ENCODE results near the gene CCSER1.

Gene CCSER1

DNA sequence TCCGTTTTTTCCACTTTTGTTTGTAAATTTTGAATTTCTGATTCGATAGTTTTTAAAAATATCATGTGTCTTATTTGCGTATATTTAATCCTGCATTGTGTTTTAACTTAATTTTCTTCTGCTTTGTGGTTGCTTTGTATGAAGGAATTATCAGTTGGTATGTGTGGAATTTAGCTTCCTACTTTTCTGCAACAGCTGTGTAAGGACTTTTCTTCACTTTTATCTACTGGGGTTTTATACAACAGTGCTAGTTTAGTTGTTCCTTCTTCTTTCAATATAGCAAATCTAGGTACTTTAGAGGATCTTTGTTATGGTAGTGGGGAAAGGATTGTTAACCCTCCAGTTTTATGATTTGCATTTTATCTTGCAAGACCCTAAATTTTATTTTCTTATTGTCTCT lies 410.3 kb downstream of the CCSER1 start:
- Histone ChIP-seq H3K9me3 (ENCODE audit: insufficient read depth, low read depth, low read length) (no peaks in the 10 kb centered on the region), H3K4me3 (ENCODE audit: low read length) (no peak overlapping the region), H3K36me3 (ENCODE audit: insufficient read depth, low read depth, low read length) (no peaks in the 10 kb centered on the region)

DNA sequence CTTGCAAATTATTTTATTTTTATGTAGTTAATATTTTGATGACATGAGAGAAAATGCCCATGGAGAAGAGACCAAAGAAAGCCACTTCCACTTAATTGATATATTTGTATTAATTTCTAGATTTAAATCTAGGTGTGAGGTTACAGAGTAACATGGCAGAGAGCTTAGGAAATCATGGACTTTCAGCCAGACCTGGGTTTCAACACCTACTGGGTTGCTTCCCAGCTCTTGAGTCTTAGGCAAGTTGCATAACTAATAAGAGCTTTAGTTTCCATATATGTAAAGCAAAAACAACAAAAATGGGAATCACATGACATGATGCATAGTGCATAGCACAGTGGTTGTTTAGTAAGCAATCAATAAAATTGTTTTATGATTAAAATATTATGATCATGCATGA lies 413.3 kb downstream of the CCSER1 start:
- Histone ChIP-seq H3K9me3 (ENCODE audit: insufficient read depth, low read depth, low read length) (no peaks in the 10 kb centered on the region), H3K4me3 (ENCODE audit: low read length) (no peak overlapping the region), H3K27ac (ENCODE audit: low read length) (no peak overlapping the region), H3K27me3 (ENCODE audit: insufficient read depth, low read length) (no peaks in the 10 kb centered on the region), H3K36me3 (ENCODE audit: insufficient read depth, low read depth, low read length) (no peaks in the 10 kb centered on the region), H3K9ac (ENCODE audit: low read depth, low read length) (no peak overlapping the region), H3K4me1 (ENCODE audit: insufficient read depth, low read length) (peaks cover 18% of the 10 kb centered on the region; the same call in 1 of the 2 replicates)

More for the DNA sequence above, 410.3 kb downstream of the CCSER1 start:
- H3K9ac ChIP-seq (ENCODE audit: low read depth, low read length): no peak overlapping the region
- H3K27ac ChIP-seq (ENCODE audit: low read length): peak overlapping the region; percentile 1
- H3K4me1 ChIP-seq (ENCODE audit: insufficient read depth, low read length): peaks cover 18% of the 10 kb centered on the region; the same call in 1 of the 2 replicates
- no peaks in the 10 kb centered on the region for H3K27me3 ChIP-seq (ENCODE audit: insufficient read depth, low read length)

DNA sequence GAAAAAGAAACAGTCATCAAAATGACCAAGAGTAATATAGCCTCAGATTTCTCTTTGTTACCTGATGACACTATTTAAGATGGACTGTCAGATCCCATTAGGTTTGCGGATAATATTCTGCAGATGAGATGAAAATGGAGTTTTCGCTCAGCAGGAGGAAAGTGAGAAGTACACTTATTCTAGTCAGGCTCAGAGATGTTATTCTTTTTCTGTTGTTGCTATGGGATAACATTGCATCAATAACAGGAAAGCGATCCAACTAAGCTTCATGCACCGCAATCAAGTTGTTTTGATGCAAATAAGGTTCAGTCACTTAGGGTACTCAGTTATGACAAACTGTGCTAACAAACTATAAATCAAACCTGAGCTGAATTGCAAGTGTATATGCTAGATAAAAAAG lies 415.0 kb downstream of the CCSER1 start:
- Histone ChIP-seq H3K4me3 (ENCODE audit: low read length) (no peak overlapping the region), H3K9me3 (ENCODE audit: insufficient read depth, low read depth, low read length) (no peaks in the 10 kb centered on the region), H3K36me3 (ENCODE audit: insufficient read depth, low read depth, low read length) (no peaks in the 10 kb centered on the region), H3K4me1 (ENCODE audit: insufficient read depth, low read length) (peaks cover 12% of the 10 kb centered on the region; the same call in 1 of the 2 replicates), H3K27me3 (ENCODE audit: insufficient read depth, low read length) (no peaks in the 10 kb centered on the region), H3K27ac (ENCODE audit: low read length) (no peak overlapping the region), H3K9ac (ENCODE audit: low read depth, low read length) (no peak overlapping the region)

DNA sequence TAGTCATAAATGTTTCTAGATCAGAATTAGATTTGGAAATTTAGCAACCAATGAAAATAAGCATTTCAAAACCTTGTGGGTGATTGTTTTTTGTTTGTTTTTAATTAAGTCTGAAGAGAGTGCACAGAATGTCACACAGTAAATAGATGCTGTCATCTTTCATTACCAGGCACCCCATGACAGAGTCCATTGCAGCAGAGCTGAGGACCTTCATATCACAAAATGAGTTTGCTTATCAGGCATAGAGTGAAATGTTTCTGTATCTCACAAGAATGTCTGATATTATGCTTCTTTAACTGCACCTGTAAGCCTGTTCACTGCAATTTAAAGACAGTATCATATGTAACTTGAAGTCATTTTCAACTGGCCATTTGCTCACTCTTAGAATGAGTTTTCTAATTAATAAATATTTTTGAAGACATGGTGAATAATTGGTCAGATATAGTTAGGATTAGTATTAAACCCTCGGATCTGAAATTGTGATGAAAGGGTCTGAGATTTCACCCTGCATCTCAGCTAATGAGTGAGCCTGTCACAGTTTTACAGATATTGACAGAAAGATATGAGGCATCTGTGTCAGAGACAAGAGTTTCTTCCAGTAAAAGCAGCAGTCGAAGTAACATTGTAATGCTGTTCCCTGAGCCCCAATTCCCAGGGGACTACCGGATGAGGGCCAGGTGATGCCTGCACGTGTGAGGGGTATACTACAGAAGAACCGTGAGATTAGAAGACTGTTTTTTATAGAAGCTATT lies 416.4 kb downstream of the CCSER1 start:
- no peak overlapping the region for H3K4me3 ChIP-seq (ENCODE audit: low read length)
- no peak overlapping the region for H3K9ac ChIP-seq (ENCODE audit: low read depth, low read length)
- H3K27ac ChIP-seq (ENCODE audit: low read length): no peak overlapping the region
- H3K4me1 ChIP-seq (ENCODE audit: insufficient read depth, low read length): peaks cover 3% of the 10 kb centered on the region; the same call in 1 of the 2 replicates
- no peaks in the 10 kb centered on the region for H3K27me3 ChIP-seq (ENCODE audit: insufficient read depth, low read length)
- H3K36me3 ChIP-seq (ENCODE audit: insufficient read depth, low read depth, low read length): no peaks in the 10 kb centered on the region
- H3K9me3 ChIP-seq (ENCODE audit: insufficient read depth, low read depth, low read length): no peaks in the 10 kb centered on the region

DNA sequence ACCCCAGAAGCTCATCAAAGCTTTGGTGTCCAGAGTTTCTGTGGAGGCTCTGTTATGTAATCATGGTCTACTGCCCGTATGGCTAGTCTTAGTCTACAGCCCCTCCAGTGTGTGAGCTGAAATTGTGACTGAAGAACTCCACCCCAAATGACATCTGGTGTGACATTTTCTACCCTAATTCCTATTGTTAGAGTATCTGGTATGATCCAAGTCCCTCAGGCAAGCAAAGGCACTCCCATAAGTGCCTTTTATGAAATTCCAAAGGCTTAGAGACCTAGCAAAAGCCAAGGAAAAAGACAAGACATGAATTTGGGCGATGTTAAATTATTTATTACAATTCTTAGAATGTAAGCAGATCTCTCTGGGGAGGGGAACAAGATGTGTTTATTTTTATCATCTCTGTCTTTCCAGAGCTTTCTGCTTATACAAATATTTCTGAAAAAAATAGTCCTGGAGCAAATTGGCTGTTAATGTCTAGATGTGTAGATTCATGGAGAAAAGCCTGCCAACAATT lies 417.4 kb downstream of the CCSER1 start:
- Histone ChIP-seq H3K27me3 (ENCODE audit: insufficient read depth, low read length) (no peaks in the 10 kb centered on the region), H3K27ac (ENCODE audit: low read length) (no peak overlapping the region), H3K9me3 (ENCODE audit: insufficient read depth, low read depth, low read length) (no peaks in the 10 kb centered on the region), H3K36me3 (ENCODE audit: insufficient read depth, low read depth, low read length) (no peaks in the 10 kb centered on the region), H3K4me3 (ENCODE audit: low read length) (no peak overlapping the region), H3K9ac (ENCODE audit: low read depth, low read length) (no peak overlapping the region), H3K4me1 (ENCODE audit: insufficient read depth, low read length) (peaks cover 3% of the 10 kb centered on the region; the same call in 1 of the 2 replicates)

DNA sequence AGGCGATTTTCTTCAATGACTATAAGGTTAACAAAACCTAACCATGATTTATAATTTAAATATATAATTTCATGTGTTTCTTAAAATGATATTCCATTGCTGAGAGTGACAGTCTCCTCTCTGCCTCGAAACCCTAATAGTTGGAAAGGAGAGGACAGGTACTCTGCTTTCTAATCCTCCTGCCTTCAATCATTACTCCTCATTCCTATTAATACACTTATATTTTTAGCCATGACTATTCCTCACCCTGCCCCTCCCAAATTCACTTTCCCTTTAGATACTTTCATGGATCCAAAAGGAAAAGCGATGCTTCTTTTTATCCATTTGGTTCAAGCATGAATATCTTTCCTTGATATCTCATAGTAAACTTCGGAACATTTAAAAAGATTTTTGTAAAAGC lies 418.2 kb downstream of the CCSER1 start:
- no peaks in the 10 kb centered on the region for H3K36me3 ChIP-seq (ENCODE audit: insufficient read depth, low read depth, low read length)
- H3K27ac ChIP-seq (ENCODE audit: low read length): no peak overlapping the region
- H3K4me1 ChIP-seq (ENCODE audit: insufficient read depth, low read length): peaks cover 3% of the 10 kb centered on the region; the same call in 1 of the 2 replicates

DNA sequence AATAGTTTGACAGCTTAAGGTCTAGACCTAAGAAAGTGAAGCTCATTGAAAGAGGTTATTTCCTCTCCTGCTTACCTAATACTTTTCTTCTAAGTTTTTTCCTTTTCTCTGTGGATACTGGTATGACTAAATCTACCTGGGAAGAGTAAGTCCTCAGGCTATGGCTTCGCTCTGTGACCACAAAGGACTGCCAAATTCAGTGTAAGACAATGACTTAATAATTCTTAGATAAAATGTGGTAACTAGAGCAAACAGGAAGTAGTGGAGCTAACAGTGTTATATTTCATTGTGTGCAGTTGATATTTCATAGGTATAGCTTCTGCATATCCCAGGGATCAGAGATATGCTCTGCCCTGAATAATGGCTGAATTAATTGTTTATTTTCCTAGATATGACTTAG lies 418.9 kb downstream of the CCSER1 start:
- Histone ChIP-seq H3K27me3 (ENCODE audit: insufficient read depth, low read length) (no peaks in the 10 kb centered on the region), H3K9ac (ENCODE audit: low read depth, low read length) (no peak overlapping the region), H3K9me3 (ENCODE audit: insufficient read depth, low read depth, low read length) (no peaks in the 10 kb centered on the region), H3K4me1 (ENCODE audit: insufficient read depth, low read length) (peaks cover 3% of the 10 kb centered on the region; the same call in 1 of the 2 replicates), H3K27ac (ENCODE audit: low read length) (no peak overlapping the region), H3K36me3 (ENCODE audit: insufficient read depth, low read depth, low read length) (no peaks in the 10 kb centered on the region), H3K4me3 (ENCODE audit: low read length) (no peak overlapping the region)

More for the DNA sequence above, 418.2 kb downstream of the CCSER1 start:
- Histone ChIP-seq H3K27me3 (ENCODE audit: insufficient read depth, low read length) (no peaks in the 10 kb centered on the region), H3K4me3 (ENCODE audit: low read length) (no peak overlapping the region), H3K9ac (ENCODE audit: low read depth, low read length) (no peak overlapping the region), H3K9me3 (ENCODE audit: insufficient read depth, low read depth, low read length) (no peaks in the 10 kb centered on the region)

DNA sequence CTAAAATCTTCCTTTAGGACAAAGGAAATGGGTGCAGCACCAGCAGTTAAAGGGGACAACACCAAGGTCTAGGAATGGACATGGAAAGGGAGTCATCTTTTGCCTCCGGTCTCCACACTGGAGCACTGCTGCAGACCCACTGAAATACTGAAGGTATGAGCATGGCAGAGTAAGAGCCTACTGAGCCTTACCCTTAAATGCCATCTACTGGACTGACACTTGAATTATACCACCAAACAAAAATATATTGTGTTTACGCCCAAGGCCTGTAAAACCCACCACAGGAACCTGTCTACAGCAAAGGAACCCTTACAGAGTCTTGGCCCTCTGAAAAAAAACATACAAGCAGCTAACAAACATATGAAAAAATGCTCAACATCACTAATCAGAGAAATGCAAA lies 443.4 kb downstream of the CCSER1 start:
- no peak overlapping the region for H3K4me3 ChIP-seq (ENCODE audit: low read length)
- H3K9ac ChIP-seq (ENCODE audit: low read depth, low read length): no peak overlapping the region
- no peaks in the 10 kb centered on the region for H3K4me1 ChIP-seq (ENCODE audit: insufficient read depth, low read length)

DNA sequence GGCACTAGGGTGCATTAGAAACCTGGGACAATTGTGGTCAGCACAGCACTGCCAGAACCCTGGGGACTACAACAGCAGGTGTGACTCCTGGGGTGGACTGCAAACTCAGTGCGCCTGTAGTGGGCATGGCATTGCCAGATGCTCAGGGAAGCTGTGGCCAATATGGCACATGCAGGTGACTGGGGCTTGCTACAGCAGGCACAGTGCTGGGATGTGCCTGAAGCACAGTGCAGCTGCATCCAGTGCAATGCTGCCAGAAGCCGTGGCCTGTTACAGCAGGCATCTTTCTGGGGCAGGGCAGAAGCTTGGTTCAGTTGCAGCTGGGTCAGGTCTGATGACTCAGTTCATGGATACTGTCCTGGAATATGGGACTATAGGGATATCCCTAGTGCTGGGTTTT lies 445.8 kb downstream of the CCSER1 start:
- no peaks in the 10 kb centered on the region for H3K9me3 ChIP-seq (ENCODE audit: insufficient read depth, low read depth, low read length)
- no peak overlapping the region for H3K27ac ChIP-seq (ENCODE audit: low read length)
- H3K36me3 ChIP-seq (ENCODE audit: insufficient read depth, low read depth, low read length): no peaks in the 10 kb centered on the region
- H3K4me1 ChIP-seq (ENCODE audit: insufficient read depth, low read length): no peaks in the 10 kb centered on the region
- H3K9ac ChIP-seq (ENCODE audit: low read depth, low read length): no peak overlapping the region
- H3K4me3 ChIP-seq (ENCODE audit: low read length): no peak overlapping the region
- no peaks in the 10 kb centered on the region for H3K27me3 ChIP-seq (ENCODE audit: insufficient read depth, low read length)

More for the DNA sequence above, 443.4 kb downstream of the CCSER1 start:
- Histone ChIP-seq H3K27me3 (ENCODE audit: insufficient read depth, low read length) (no peaks in the 10 kb centered on the region), H3K36me3 (ENCODE audit: insufficient read depth, low read depth, low read length) (no peaks in the 10 kb centered on the region), H3K9me3 (ENCODE audit: insufficient read depth, low read depth, low read length) (no peaks in the 10 kb centered on the region), H3K27ac (ENCODE audit: low read length) (no peak overlapping the region)

DNA sequence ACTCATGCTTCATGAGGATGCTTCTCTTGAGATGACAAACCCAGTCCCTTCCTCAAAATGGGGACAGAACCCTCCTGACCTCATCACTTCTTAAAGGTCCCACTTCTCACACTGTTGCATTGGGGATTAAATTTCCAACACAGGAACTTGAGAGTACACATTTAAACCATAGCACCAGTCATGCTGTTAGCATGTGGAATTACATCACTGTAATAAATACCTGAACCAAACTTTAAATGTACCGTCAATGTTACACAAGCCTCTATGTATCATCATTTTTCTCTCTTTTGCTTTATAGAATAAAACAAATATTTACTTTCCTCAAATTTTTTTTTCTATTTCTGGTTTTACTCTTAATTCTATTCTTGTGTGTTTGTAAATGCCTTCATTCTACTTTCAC lies 448.2 kb downstream of the CCSER1 start:
- H3K27ac ChIP-seq (ENCODE audit: low read length): no peak overlapping the region
- H3K36me3 ChIP-seq (ENCODE audit: insufficient read depth, low read depth, low read length): no peaks in the 10 kb centered on the region
- no peak overlapping the region for H3K9ac ChIP-seq (ENCODE audit: low read depth, low read length)
- H3K9me3 ChIP-seq (ENCODE audit: insufficient read depth, low read depth, low read length): no peaks in the 10 kb centered on the region
- no peaks in the 10 kb centered on the region for H3K27me3 ChIP-seq (ENCODE audit: insufficient read depth, low read length)
- H3K4me1 ChIP-seq (ENCODE audit: insufficient read depth, low read length): peaks cover 4% of the 10 kb centered on the region; the same call in 1 of the 2 replicates
- no peak overlapping the region for H3K4me3 ChIP-seq (ENCODE audit: low read length)

DNA sequence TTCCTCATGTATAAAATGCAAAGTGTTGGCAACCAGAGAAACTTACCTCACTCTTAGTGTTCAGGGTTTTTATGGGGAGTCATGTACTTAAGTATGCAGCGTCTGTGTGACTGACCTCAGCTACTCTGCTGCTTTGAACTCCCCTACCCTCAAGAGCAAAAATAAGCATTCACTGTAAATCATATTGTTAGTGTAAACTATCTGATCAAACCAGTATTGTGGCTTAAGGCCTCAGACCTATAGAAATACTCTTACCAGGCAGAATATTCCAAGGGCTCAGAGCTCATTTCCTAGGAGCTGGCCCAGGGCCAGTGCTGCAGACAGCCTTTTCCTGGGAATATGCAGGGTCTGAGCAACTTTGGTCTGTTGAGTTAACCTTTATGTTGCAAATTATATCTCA lies 453.1 kb downstream of the CCSER1 start:
- Histone ChIP-seq H3K9ac (ENCODE audit: low read depth, low read length) (no peak overlapping the region), H3K9me3 (ENCODE audit: insufficient read depth, low read depth, low read length) (no peaks in the 10 kb centered on the region), H3K27ac (ENCODE audit: low read length) (no peak overlapping the region), H3K4me1 (ENCODE audit: insufficient read depth, low read length) (peaks cover 19% of the 10 kb centered on the region; the same call in 1 of the 2 replicates), H3K4me3 (ENCODE audit: low read length) (no peak overlapping the region), H3K27me3 (ENCODE audit: insufficient read depth, low read length) (no peaks in the 10 kb centered on the region), H3K36me3 (ENCODE audit: insufficient read depth, low read depth, low read length) (no peaks in the 10 kb centered on the region)

DNA sequence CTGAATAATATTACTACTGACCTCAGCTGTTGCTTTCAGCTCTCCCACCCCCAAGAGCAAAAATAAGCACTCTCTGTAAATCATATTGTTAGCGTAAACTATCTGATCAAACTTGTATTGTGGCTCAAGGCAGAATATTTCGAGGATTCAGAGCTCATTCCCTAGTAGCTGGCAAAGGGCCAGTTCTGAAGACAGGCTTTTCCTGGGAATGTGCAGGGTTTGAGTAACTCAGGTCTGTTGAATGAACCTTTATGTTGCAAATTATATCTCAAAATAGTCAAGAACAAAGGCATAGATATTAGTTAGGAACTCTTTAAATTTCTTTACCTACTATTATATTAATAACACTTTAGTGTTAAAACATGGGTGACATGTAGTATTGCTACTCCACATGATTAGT lies 454.9 kb downstream of the CCSER1 start:
- no peaks in the 10 kb centered on the region for H3K9me3 ChIP-seq (ENCODE audit: insufficient read depth, low read depth, low read length)
- no peak overlapping the region for H3K27ac ChIP-seq (ENCODE audit: low read length)
- H3K27me3 ChIP-seq (ENCODE audit: insufficient read depth, low read length): no peaks in the 10 kb centered on the region
- H3K4me1 ChIP-seq (ENCODE audit: insufficient read depth, low read length): peaks cover 19% of the 10 kb centered on the region; the same call in 1 of the 2 replicates
- no peaks in the 10 kb centered on the region for H3K36me3 ChIP-seq (ENCODE audit: insufficient read depth, low read depth, low read length)
- H3K9ac ChIP-seq (ENCODE audit: low read depth, low read length): no peak overlapping the region
- H3K4me3 ChIP-seq (ENCODE audit: low read length): no peak overlapping the region

Data from iPS-20b (cell line).